ENCODE results near the gene CTXND1.

CTXND1 gene

DNA sequence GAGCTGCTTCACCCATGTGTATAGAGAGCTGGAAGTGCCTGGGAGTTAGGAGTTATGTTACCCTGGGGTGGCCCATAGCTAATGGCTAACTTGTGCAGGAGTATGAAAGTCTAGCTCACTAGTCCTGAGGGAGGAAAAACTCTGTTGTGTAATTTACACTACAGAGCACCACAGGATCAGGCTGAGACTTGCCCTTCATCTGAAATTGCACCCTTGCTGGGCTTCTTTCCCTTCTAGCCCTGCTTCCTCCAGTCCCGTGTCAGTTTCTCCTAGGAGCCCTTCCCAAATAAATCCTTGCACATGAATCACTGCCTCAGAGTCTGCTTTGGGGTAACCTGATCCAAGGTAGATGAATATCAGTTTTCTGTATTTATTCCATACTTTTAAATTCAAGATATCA is 40.0 kb downstream of the CTXND1 start:
- no peak for DNase-seq (ENCODE audit: extremely low read depth in 1 of 2, low read depth in 1 of 2)

DNA sequence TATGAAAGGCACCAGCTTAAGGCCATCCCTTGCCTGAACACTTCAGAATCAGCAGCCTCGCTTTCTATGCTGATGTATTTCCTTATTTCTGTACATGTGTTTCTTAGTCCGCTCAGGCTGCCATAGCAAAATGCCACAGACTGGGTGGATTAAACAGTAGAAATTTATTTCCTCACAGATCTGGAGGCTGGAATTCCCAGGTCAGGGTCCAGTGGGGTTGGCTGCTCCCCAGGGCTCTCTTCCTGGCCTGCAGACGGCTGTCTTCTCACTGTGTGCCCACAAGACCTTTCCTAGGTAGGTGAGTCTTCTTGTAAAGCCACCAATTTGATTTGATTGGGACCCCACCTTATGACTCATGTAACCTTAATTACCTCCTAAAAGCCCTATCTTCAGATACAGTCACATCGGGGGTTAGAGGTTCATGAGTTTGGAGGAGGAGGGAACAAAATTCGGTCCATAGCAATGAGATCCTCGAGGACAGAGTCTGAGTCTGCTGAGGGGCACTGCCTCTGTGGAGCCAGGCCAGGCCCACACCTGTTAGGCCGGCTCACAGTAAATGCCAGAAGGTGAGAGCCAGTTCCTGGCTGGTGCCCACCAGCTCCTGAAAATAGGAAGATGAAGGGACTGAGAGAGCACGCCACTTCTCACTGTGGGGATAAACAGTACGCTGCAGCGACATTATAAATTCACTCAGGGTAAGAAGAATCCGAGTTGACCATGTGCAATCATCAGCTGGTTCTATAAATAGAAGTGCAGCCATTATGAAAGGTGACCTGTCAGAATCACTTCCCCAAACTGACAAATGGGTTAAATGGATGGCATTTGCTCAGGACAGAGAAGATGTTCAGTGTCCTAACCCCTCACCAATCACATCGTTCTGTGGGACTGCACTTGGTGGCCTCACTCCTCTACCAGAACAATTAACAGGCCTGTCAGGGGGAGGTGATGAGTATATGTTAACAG is 41.1 kb downstream of the CTXND1 start:
- no peak for DNase-seq (ENCODE audit: extremely low read depth in 1 of 2, low read depth in 1 of 2)

DNA sequence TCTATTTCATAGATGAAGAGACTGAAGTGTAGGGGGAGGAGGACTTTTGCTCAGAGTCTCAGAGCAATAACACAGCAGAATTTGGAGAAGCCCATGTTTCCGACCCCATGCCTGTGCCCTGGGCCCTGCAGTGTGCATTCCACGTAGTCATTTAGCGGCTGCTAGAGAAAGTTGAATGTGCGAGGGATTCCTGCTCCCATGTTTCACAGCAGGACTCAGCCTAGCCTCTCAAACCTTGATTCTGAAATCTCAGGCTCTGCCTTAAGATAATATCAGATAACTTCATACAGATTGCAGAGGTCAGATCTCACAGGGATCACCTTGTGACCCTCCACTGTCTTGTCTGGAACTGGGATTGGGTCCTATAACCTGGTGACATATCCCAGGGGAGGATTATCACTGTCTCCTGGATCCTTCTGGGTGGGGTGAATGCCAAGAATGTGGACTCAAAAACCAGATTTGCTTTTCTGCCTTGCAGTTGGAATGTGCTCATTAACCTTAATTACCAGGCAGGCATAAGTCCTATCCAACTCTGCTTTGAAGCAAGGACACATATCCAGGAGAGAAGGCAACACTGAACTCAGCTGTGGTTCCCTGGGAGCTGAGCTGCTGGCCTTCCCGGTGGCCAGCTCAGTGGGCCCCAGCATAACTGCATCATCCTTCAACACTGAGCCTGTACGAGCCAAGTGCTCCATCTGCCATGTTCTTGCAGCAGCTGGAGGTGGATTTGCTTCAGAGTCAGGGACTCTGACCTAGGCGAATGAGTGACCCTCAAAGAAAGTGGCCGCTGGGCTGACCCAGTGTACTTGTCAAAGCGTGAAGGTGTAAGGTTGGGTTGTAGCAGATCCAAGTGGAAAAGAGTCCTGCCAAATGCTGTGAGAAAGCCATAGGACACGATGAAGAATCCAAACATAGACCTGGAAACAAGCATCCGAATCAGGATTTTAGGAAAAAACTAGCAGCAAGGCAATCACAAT is 43.0 kb downstream of the CTXND1 start:
- DNase-seq (ENCODE audit: extremely low read depth in 1 of 2, low read depth in 1 of 2) = no peak

DNA sequence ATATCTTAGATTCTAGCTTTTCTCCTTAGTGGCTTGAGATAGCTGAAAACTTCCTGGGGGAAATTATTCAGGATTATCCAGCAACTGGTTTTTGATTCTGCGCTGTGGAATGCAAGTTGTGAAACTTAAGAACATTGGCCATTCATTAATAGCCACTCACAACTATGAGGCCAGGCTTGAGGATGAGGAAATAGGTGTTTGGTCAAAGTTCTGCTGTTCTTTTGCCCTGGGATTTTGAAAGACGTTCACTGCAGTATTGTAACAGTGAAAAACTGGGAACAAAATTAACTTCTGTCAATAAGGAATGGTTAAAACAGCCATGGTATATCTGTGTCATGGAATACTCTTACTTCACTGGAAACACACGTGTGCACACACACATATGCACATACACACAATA is 44.1 kb downstream of the CTXND1 start:
- no peak for DNase-seq (ENCODE audit: extremely low read depth in 1 of 2, low read depth in 1 of 2)

DNA sequence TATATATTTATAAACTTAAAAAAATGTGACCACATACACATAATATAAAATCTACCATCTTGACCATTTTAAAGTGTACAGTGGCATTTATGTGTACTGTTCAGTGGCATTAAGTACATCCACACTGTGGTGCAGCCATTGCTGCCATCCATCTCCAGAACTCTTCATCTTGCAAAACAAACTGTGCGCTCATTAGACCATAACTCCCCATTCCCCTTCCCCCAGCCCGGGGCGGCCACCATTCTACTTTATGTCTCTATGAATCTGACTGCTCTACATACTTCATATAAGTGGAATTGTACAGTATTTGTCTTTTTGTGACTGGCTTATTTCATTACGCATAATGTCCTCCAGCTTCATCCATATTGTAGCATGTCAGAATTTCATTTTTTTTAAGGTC is 47.8 kb downstream of the CTXND1 start:
- DNase-seq (ENCODE audit: extremely low read depth in 1 of 2, low read depth in 1 of 2) = no peak

DNA sequence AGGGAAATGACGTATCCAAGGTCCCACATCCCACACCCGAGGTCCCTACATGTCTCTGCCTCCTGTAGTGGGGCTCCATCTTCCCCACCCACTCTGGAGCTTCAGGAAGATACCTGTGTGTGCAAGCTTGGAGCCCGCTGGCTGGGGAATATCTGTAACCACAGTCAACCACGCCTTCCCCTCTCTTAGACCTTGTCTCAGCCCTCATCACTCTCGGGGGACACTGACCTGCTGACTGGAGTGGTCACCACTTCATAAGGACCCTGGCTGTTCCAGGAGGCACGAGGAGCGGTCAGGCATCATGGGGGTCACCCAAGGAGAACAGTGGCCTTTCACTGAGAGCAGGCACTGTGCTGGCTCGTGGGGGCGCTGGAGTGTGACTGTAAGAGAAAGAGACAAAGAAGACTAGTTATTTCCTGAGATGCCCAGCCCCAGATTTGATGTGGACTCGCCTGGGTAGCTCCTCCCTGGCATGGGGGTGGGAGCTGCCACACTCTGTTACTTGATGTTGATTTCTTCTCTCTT is 48.6 kb downstream of the CTXND1 start:
- no peak for DNase-seq (ENCODE audit: extremely low read depth in 1 of 2, low read depth in 1 of 2)

DNA sequence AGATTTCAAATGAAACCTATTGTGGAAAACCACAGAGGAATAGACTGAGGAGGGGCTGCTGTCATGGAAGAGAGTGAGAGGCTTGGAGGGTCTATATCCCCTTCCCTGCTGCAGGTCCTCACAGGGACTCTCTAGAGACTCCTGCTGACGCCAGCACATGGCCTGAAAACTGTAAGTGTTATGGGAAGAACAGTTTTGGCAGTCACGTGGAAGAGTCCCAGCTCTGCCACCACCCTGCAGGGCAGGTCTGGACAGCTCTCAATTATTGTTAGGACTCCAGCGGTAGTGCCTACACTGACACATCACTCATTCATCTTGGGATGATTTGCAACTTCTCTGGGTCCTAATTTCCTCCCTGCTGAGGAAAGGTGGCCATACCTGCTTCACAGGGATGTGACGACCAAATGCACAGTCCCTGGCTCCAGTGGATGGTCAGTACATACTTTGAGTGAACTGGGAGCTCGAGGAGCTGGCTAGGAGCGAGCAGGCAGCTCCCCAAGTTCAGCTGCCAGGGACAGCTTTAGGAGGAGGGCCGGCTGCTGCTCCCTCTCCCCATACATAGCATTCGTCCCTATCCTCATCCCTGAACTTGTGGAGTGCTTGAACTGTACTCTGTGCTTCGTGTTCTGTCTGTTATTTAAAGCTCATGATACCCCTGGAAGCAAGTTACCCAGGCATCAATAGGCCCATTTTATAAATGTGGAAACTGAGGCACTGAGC is 49.2 kb downstream of the CTXND1 start:
- DNase-seq (ENCODE audit: extremely low read depth in 1 of 2, low read depth in 1 of 2) = no peak

DNA sequence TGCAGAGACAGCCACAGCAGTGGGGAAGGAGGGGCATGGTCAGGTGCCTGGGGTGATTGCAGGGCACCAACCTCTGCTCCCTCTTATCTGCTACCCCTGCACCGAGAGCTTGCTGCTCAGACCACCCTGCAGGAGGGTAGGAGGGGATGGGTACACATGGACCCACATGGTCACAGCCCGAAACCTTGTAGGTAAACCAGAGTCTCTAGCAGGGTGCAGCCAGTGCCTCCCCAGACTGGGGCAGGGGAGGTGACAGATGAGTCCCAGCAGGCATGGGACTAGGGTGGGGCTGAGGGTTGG is 50.0 kb downstream of the CTXND1 start:
- no peak for DNase-seq (ENCODE audit: extremely low read depth in 1 of 2, low read depth in 1 of 2)

DNA sequence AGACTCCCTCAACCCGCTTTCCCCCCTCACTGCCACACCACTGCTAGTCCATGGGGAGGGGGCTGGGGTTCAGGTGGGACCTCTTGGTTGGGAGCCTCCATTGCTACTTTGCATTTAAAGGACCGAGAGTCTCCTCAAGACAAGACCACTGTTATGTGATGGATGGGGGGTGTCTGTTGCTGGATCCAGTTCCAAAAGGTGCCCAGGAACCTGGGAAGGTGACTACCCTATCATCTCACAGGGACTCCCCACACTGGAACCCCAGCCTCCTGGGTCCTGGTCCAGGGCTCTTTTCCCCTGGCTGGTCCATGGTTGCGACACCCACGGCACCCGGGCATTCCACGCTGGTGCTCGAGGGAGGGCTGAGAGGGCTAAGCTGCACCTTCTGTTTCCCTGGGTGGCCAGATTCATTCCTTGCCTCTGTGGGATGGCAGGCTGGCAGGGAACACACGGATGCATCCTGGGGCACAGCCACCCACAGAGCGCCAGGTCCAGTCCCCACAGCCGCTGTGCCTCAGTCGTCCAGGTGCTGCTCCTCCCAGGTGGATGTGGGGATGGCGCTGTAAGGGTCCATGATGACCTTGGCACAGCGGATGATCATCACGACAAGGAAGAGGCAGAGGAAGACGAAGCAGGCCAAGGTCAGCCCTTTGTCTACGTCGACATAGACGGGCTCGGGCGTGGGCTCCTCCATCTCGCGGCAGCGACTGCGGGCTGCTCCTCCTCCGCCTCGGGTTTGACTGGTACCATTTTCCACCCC is 50.6 kb downstream of the CTXND1 start:
- DNase-seq (ENCODE audit: extremely low read depth in 1 of 2, low read depth in 1 of 2) = no peak

DNA sequence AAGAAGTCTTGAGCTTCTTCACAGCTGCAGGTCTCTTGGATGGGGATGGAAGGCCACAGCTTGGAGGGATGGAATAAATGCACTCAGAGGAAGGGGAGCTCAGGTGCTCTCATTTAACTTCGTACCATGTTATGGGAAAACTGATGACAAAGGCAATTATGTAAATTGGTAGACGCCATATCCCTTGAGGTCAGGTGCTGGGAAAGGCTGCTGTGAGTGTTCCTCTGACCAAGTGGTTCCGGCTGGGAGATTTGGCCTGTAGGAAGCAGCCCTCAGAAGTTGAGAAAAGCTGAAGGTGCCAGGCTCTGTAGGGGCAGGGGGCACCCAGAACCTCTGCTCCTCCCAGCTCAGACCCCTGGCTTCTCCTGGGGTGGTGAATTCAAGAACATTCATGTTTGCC is 52.1 kb downstream of the CTXND1 start:
- DNase-seq (ENCODE audit: extremely low read depth in 1 of 2, low read depth in 1 of 2) = no peak

DNA sequence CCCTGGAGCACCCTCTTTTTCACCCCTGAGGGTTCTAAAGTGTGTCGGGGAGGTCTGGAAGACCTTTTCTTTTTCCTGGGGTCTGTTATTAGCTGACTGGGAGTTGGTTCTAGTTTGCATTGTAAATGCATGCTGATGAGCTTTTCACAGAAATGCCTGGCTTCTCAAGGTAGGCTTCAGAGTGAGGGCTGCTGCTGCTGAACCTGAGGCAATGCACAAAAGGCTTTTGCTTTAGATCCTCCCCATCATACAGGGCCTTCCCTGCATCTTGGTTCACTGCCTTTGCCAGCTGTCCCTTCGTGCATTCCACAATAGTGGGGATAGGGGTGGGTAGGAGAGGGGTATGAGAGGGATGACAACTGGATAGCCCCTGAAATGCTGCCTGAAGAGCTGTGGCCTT is 52.6 kb downstream of the CTXND1 start:
- DNase-seq (ENCODE audit: extremely low read depth in 1 of 2, low read depth in 1 of 2) = no peak

DNA sequence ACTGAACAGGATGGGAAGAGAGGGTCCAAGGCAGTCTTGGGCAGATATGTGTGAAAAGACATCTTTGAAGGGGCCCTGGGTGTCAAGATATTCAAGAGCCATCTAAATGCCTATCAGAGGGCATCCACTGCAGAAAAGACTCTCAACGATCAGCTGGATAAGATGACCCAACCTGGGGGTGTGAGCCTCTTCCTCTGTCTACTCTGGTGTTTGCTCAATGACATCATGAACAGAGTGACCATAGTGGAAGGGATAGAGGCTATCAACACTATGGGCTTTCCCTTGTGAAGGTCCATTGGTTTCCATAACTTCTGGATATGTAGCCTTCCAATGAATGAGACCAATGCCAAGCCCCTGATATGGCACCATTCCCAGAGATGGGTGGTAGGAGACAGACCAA is 57.1 kb downstream of the CTXND1 start:
- no peak for DNase-seq (ENCODE audit: extremely low read depth in 1 of 2, low read depth in 1 of 2)

DNA sequence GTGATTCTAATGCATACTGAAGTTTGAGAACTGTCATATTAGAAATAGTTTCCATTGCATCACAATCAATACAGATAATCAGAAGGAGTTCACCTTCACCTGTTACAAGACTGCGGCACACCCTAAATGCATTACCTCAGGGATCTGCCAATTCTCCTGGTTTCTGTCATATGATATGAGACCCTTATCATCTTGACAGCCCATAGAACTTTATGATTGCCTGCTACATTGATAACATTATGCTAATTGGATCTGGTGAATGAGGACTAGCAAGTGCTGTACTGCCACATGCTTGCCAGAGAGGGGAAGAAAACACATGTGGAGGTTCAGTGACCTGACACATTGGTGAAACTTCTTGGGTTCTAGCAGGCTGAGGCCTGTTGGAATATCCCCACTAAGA is 57.8 kb downstream of the CTXND1 start:
- no peak for DNase-seq (ENCODE audit: extremely low read depth in 1 of 2, low read depth in 1 of 2)

DNA sequence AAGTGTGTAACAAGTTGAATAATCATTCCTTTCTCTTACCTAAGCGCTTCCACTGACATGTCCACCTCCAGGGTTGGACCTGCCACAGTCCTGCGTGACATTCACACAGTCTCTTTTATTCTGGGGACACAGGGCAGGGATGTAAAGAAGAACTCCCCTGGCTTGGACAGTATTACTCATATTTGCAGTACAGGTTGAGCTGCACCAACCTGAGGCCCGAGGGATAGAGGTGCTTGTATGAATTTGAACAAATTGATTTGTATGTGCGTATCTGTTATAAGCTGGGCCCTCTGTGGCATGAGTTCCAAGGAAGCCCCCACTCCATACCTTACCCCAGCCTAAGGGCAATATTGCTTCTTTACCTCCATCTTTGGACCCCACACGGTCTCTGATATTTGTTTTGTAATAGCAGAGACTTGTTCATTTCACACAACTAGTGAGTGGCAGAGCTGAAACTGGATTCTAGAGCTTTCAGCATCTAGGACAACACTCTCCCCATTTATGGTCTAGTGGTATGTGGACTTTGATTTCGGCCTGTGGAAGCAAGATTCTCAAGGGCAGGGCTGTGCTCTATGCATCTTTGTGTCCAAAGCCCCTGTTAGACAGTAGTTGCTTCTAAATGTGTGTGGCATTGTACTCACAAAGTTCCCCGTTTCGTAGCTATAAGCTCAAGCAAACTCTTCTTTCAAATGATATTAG is 60.0 kb downstream of the CTXND1 start:
- DNase-seq (ENCODE audit: extremely low read depth in 1 of 2, low read depth in 1 of 2) = no peak

DNA sequence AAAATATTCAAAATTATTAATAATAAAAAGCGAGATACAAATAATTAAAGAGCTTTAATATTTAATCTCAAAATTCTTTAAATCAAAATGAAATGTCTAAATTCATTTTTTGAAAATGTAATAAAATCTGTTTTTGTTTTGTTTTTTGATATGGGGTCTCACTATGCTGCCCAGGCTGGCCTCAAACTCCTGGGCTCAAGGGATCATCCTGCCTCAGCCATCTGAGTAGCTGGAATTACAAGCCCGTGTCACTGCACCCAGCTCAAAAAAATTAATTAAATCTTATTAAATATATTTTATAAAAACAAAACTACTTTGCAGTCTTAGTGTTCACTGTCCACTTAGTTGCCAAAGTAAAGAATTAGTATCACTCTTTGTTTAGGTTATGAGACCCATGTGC is 60.8 kb downstream of the CTXND1 start:
- no peak for DNase-seq (ENCODE audit: extremely low read depth in 1 of 2, low read depth in 1 of 2)

DNA sequence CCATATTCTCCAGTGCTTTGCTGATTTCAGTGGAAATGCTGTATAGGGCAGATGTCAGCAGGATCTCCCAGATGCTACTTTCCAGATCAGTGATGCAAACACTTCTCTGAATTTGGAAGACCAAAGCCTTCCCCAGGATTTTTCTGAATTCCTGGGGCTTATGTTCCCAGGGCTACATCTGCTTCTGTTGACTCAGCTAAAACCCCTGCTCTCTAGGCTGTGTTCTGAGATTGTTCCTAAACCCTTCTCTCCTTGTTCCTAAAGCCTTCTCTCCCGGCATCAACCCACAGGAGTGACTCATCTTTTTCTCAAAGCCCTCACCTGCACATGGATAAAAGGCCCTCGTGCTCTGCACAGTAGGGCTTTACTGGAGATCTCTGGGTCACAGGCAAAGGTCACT is 63.8 kb downstream of the CTXND1 start:
- DNase-seq (ENCODE audit: extremely low read depth in 1 of 2, low read depth in 1 of 2) = no peak

DNA sequence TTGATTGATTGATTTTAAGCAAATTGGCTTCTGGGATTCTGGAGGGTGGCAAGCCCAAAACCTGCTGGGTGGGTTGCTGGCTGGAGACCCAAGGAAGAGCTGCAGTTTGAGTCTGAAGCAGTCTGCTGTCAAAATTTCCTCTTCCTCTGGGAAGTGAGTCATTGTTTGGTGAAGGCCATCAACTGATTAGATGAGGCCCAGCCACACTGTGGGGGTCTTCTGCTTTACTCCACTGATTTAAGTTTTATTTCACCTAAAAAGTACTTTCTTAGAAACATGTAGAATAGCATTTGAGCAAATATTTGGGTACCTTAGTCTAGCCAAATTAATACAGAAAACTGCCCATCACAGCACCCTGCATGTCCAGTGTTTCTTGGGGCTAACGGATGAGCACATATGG is 65.4 kb downstream of the CTXND1 start:
- DNase-seq (ENCODE audit: extremely low read depth in 1 of 2, low read depth in 1 of 2) = no peak

DNA sequence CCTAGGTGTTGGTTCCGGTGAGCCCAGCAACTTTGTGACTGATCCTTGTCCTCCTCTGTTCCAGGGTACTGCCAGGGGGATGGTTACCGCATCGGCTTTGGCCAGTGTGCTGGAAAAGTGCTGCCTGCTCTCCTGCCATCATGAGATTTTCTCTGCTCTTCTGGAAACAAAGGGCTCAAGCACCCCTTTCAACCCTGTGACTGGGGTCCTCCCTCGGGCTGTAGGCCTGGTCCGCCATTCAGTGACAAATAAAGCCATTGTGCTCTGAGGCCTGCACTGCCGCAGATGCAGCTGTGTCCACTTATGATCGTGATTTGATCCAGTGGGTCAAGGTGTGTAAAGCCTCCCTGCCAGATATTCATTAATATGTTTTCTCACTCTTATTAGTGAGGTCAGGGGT is 65.9 kb downstream of the CTXND1 start:
- DNase-seq (ENCODE audit: extremely low read depth in 1 of 2, low read depth in 1 of 2) = no peak

DNA sequence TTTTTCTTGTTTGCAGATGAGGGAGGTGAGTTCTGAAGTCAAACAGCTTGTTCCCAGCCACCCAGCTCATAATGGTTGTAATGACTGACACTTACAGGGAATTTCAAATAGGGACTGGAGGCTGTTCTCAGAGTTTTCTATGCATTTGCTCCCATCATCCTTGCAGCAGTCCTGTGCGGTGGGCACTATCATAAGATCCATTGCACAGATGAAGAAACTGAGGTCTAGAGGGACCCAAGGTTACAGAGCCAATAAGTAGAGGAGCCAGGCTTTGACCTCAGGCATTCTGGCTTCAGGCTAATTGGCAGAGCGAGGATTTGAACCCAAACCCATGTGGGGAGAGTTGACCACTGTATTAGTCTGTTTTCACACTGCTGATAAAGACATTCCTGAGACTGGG is 66.9 kb downstream of the CTXND1 start:
- no peak for DNase-seq (ENCODE audit: extremely low read depth in 1 of 2, low read depth in 1 of 2)

DNA sequence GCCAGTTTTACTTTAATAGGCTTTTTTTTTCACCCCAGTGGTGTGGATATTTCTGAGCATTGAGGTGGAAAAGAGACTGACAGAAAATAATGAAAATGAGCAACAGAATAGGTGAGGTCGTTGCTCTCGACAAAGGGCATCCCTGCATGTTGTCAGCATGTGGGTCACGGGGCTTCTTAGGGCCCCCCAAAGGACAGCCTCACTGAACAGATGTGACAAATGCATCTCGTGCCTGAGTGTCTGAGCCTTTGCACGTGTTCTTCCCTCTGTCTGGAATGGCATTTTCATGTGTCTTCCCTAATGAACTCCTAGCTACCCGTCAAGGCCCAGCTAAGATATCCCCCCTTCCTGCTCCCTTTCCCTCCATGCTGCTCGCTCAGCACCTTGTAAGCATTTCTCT is 67.5 kb downstream of the CTXND1 start:
- no peak for DNase-seq (ENCODE audit: extremely low read depth in 1 of 2, low read depth in 1 of 2)
